Measurements from ENCODE around the gene CDH23.

The CDH23 gene

GRCh38 chr10:71419002-71419540 is 22.4 kb downstream of the CDH23 start:
- no peak for ATAC-seq
- TF ChIP-seq ZC3H10 (CRISPR knock-in tag; IDR thresholded peaks at IDR 0.05), result no peak
- TF ChIP-seq RARB (CRISPR knock-in tag; IDR thresholded peaks at IDR 0.05), result no peak
- no peak for TF ChIP-seq ARNTL (CRISPR knock-in tag; IDR thresholded peaks at IDR 0.05; ENCODE audit: borderline replicate concordance, low read depth)
- no peak for TF ChIP-seq ZNF8 (CRISPR knock-in tag; IDR thresholded peaks at IDR 0.05)
- no peak for TF ChIP-seq PPARA (CRISPR knock-in tag; IDR thresholded peaks at IDR 0.05; ENCODE audit: borderline replicate concordance)
- no peak for TF ChIP-seq GLIS3 (CRISPR knock-in tag; IDR thresholded peaks at IDR 0.05)
- no peak for TF ChIP-seq OSR1 (CRISPR knock-in tag; IDR thresholded peaks at IDR 0.05)
- no peak for TF ChIP-seq TCF4 (CRISPR knock-in tag; IDR thresholded peaks at IDR 0.05; ENCODE audit: borderline replicate concordance)

- no peak for ATAC-seq
- no peak for TF ChIP-seq ZC3H10 (CRISPR knock-in tag; IDR thresholded peaks at IDR 0.05)
- no peak for TF ChIP-seq ZFP30 (CRISPR knock-in tag; IDR thresholded peaks at IDR 0.05)
- no peak for TF ChIP-seq GLIS3 (CRISPR knock-in tag; IDR thresholded peaks at IDR 0.05)
- TF ChIP-seq ISL1 (CRISPR knock-in tag; IDR thresholded peaks at IDR 0.05), result no peak
- TF ChIP-seq ZNF565 (CRISPR knock-in tag; conservative IDR thresholded peaks at IDR 0.05; ENCODE audit: low read depth), result no peak
- no peak for TF ChIP-seq CREB5 (CRISPR knock-in tag; IDR thresholded peaks at IDR 0.05; ENCODE audit: low read depth)
- TF ChIP-seq ZFP3 (CRISPR knock-in tag; IDR thresholded peaks at IDR 0.05), result no peak
- no peak for TF ChIP-seq SNAI2 (CRISPR knock-in tag; IDR thresholded peaks at IDR 0.05)
- TF ChIP-seq OSR1 (CRISPR knock-in tag; IDR thresholded peaks at IDR 0.05), result no peak
- no peak for TF ChIP-seq TCF4 (CRISPR knock-in tag; IDR thresholded peaks at IDR 0.05; ENCODE audit: borderline replicate concordance)
- TF ChIP-seq ESRRG (CRISPR knock-in tag; IDR thresholded peaks at IDR 0.05), result no peak
- no peak for TF ChIP-seq PATZ1 (CRISPR knock-in tag; IDR thresholded peaks at IDR 0.05; ENCODE audit: borderline replicate concordance)
- TF ChIP-seq ZNF8 (CRISPR knock-in tag; IDR thresholded peaks at IDR 0.05), result no peak
- no peak for TF ChIP-seq TSHZ2 (CRISPR knock-in tag; IDR thresholded peaks at IDR 0.05)
- no peak for TF ChIP-seq ARNTL (CRISPR knock-in tag; IDR thresholded peaks at IDR 0.05; ENCODE audit: borderline replicate concordance, low read depth)
- TF ChIP-seq POU6F1 (CRISPR knock-in tag; IDR thresholded peaks at IDR 0.05; ENCODE audit: borderline replicate concordance, low read depth), result no peak
- TF ChIP-seq TOX (CRISPR knock-in tag; IDR thresholded peaks at IDR 0.05; ENCODE audit: borderline replicate concordance), result no peak
These were observed 23.0 kb downstream of the CDH23 start for GRCh38 chr10:71419750-71420149.

GRCh38 chr10:71421075-71421434 is 24.3 kb downstream of the CDH23 start:
- TF ChIP-seq ZNF70 (CRISPR knock-in tag; IDR thresholded peaks at IDR 0.05) (no peak), RARB (CRISPR knock-in tag; IDR thresholded peaks at IDR 0.05) (no peak), SNAI2 (CRISPR knock-in tag; IDR thresholded peaks at IDR 0.05) (no peak), CSDC2 (CRISPR knock-in tag; IDR thresholded peaks at IDR 0.05) (no peak), ARNTL (CRISPR knock-in tag; IDR thresholded peaks at IDR 0.05; ENCODE audit: borderline replicate concordance, low read depth) (no peak), PATZ1 (CRISPR knock-in tag; IDR thresholded peaks at IDR 0.05; ENCODE audit: borderline replicate concordance) (no peak), CSRNP3 (CRISPR knock-in tag; IDR thresholded peaks at IDR 0.05) (no peak), ZC3H10 (CRISPR knock-in tag; IDR thresholded peaks at IDR 0.05) (no peak), ZNF8 (CRISPR knock-in tag; IDR thresholded peaks at IDR 0.05) (no peak), ISL1 (CRISPR knock-in tag; IDR thresholded peaks at IDR 0.05) (no peak), TOX (CRISPR knock-in tag; IDR thresholded peaks at IDR 0.05; ENCODE audit: borderline replicate concordance) (no peak), ZFP3 (CRISPR knock-in tag; IDR thresholded peaks at IDR 0.05) (no peak), CREB5 (CRISPR knock-in tag; IDR thresholded peaks at IDR 0.05; ENCODE audit: low read depth) (no peak), OSR1 (CRISPR knock-in tag; IDR thresholded peaks at IDR 0.05) (no peak), PPARA (CRISPR knock-in tag; IDR thresholded peaks at IDR 0.05; ENCODE audit: borderline replicate concordance) (no peak), ZNF565 (CRISPR knock-in tag; conservative IDR thresholded peaks at IDR 0.05; ENCODE audit: low read depth) (no peak), ZFP30 (CRISPR knock-in tag; IDR thresholded peaks at IDR 0.05) (no peak), ESRRG (CRISPR knock-in tag; IDR thresholded peaks at IDR 0.05) (no peak), TCF4 (CRISPR knock-in tag; IDR thresholded peaks at IDR 0.05; ENCODE audit: borderline replicate concordance) (no peak)
- no peak for ATAC-seq
